K562 (cell line): Measurements from ENCODE around the gene BRSK1. TPM values are rescaled to one million over a fixed set of nuclear protein-coding genes. Genes with fewer than 3 reads are reported as not detected.

Source experiments
- CHD7 ChIP-seq: fragments of 200-600 bp; sonication (generic); IDR thresholded peaks from one replicate; pipeline ENCODE4 v1.6.1; 2012; ENCODE audit warnings: mild to moderate bottlenecking, low read depth, low read length, inconsistent platforms
- HSF4 ChIP-seq: fragments of 250-450 bp; sonication (Bioruptor Pico); IDR thresholded peaks from 2 replicates; pipeline ENCODE4 v2.1.2; 2022; ENCODE audit warnings: mild to moderate bottlenecking, moderate library complexity, borderline replicate concordance
- MBD1 ChIP-seq: fragments of 250-450 bp; sonication (Bioruptor Pico); IDR thresholded peaks from 2 replicates; pipeline ENCODE4 v1.8.0; 2022; ENCODE audit warnings: inconsistent platforms
- MXD1 ChIP-seq: fragments of 250-450 bp; sonication (Bioruptor Pico); IDR thresholded peaks from 2 replicates; pipeline ENCODE4 v1.8.0; 2021; ENCODE audit warnings: borderline replicate concordance, mild to moderate bottlenecking, moderate library complexity; ENCODE audit not compliant: poor library complexity, severe bottlenecking
- NR0B1 ChIP-seq: fragments of 450-650 bp; IDR thresholded peaks from one replicate; pipeline ENCODE4 v1.6.1; 2018; ENCODE audit warnings: mild to moderate bottlenecking, moderate library complexity; ENCODE audit not compliant: partially characterized antibody
- POLR3G ChIP-seq: IDR thresholded peaks from 2 replicates; pipeline ENCODE4 v1.6.1; 2011; ENCODE audit not compliant: insufficient read length, insufficient replicate concordance; ENCODE audit errors: extremely low read depth
- SRSF7 ChIP-seq: fragments of 200-400 bp; formaldehyde crosslinking; optimal IDR thresholded peaks from 2 replicates; pipeline ENCODE3; 2017; ENCODE audit warnings: mild to moderate bottlenecking, low read depth, low read length
- VEZF1 ChIP-seq: fragments of 200-800 bp; sonication (Bioruptor generic); IDR thresholded peaks from 2 replicates; pipeline ENCODE4 v1.6.1; 2017; ENCODE audit warnings: missing genetic modification characterization, missing compliant biosample characterization
- ZNF75A ChIP-seq: fragments of 450-650 bp; formaldehyde crosslinking; IDR thresholded peaks from 2 replicates; pipeline ENCODE4 v1.4.0; 2020; ENCODE audit warnings: mild to moderate bottlenecking
- polyA plus RNA-seq, 8 experiments: library from polyadenylated mRNA; depleted of rRNA in 4 of 8; stranded (reverse) in 5 of 8; unstranded in 3 of 8; fragments of >200 nt; fragmentation: Nextera tagmentation in 2 of 8; fragmentation: Illumina TruSeq in 1 of 8; extraction: Ambion mirVana in 2 of 8; extraction: Trizol in 1 of 8; gene quantifications; 2 replicates each; pipeline versions ENCODE4 v1.2.1 to v1.2.3, GENCODE V29; 2011 to 2014; ENCODE audit warnings: inconsistent platforms in 1 of 8, missing spikeins in 1 of 8
- total RNA-seq, 7 experiments: library from RNA; depleted of rRNA in 6 of 7; stranded (reverse); fragments of >200 nt in 6 of 7; fragmentation: Illumina TruSeq in 2 of 7; extraction: Trizol in 2 of 7; gene quantifications; 2 replicates each; pipeline versions ENCODE4 v1.2.1 to v1.2.3, GENCODE V29; 2011 to 2021; ENCODE audit warnings: low replicate concordance in 1 of 7

BRSK1 gene
- total and polyA plus RNA-seq, 9 of the 15 experiments (the other 6 are each of a cell fraction or from before 2014, with no cell fraction given): 1.7 to 9.3 (median 3.8) TPM; not detected in 2

GRCh38 chr19:55258828-55259539, 24.8 kb upstream of the BRSK1 start, which contains the start of gene PPP6R1 (continued):
- TF ChIP-seq CHD7: no peak
- TF ChIP-seq ZNF75A (CRISPR knock-in tag): no peak
- no peak for TF ChIP-seq MXD1 (CRISPR knock-in tag)
- TF ChIP-seq MBD1 (CRISPR knock-in tag): no peak
- no peak for TF ChIP-seq SRSF7
- no peak for TF ChIP-seq NR0B1
- TF ChIP-seq POLR3G: no peak
- no peak for TF ChIP-seq HSF4 (CRISPR knock-in tag)
- TF ChIP-seq VEZF1 (CRISPR knock-in tag): peak; percentile 84
